Activated T-helper 1 cell treated with anti-CD3 and anti-CD28 coated beads, Interleukin-2, amount 50 U/mL, for 16 hours (primary cell): ENCODE results near the gene FOLR2.

Experiments used
- DNase-seq, 2 donors: peaks; one replicate each; pipeline ENCODE4 v3.0.0-alpha.2; 2020; ENCODE audit warnings: low read depth in 1 of 2, low spot score in 1 of 2

Gene FOLR2

GRCh38 chr11:72229336-72229924 is 12.8 kb downstream of the FOLR2 start:
- DNase-seq, result no peak

GRCh38 chr11:72229925-72230763 is 13.6 kb downstream of the FOLR2 start:
- no peak for DNase-seq

GRCh38 chr11:72230764-72231365 is 14.3 kb downstream of the FOLR2 start:
- DNase-seq, result no peak

- DNase-seq, result no peak
Observed at GRCh38 chr11:72231396-72232259, 15.0 kb downstream of the FOLR2 start.

- no peak for DNase-seq
Observed at GRCh38 chr11:72232260-72233055, 15.9 kb downstream of the FOLR2 start.

- no peak for DNase-seq
Observed at GRCh38 chr11:72233056-72233772, 16.6 kb downstream of the FOLR2 start.

GRCh38 chr11:72233773-72234513 is 17.3 kb downstream of the FOLR2 start:
- DNase-seq, result no peak

GRCh38 chr11:72234514-72234830 is 17.9 kb downstream of the FOLR2 start:
- no peak for DNase-seq

GRCh38 chr11:72234920-72235319 is 18.3 kb downstream of the FOLR2 start:
- no peak for DNase-seq

- DNase-seq, result no peak
Observed at GRCh38 chr11:72235351-72236057, 18.9 kb downstream of the FOLR2 start.

- no peak for DNase-seq
Observed at GRCh38 chr11:72236083-72236697, 19.6 kb downstream of the FOLR2 start.

GRCh38 chr11:72236774-72237111 is 20.1 kb downstream of the FOLR2 start:
- DNase-seq, result no peak

GRCh38 chr11:72237112-72237931 is 20.7 kb downstream of the FOLR2 start:
- DNase-seq, result no peak

- peak in 1 of 2 donors; percentile 22 for DNase-seq
Observed at GRCh38 chr11:72238040-72238450, 21.5 kb downstream of the FOLR2 start.

GRCh38 chr11:72238492-72239312 is 22.1 kb downstream of the FOLR2 start:
- DNase-seq, result no peak

- DNase-seq, result no peak
Observed at GRCh38 chr11:72239313-72239848, 22.8 kb downstream of the FOLR2 start.
